ENCODE data around the gene PLK2. TPM values are rescaled to one million over a fixed set of nuclear protein-coding genes. Genes with fewer than 3 reads are reported as not detected.

The PLK2 gene
- total and polyA plus RNA-seq, 2 of the 8 experiments (the other 6 are each of a cell fraction or from before 2014, with no cell fraction given), result 5.8 to 20.6 TPM

GRCh38 chr5:58410441-58410840, 49.4 kb downstream of the PLK2 start:
- Histone ChIP-seq H2AK5ac (ENCODE audit: low read depth, low read length) (no peak overlapping the region), H3K4me3 (ENCODE audit: extremely low read depth in 1 of 4, insufficient read depth in 2 of 4, low read depth in 3 of 4, low read length in 4 of 4) (no peak overlapping the region), H3K9me3 (ENCODE audit: insufficient read depth in 2 of 2, low read depth in 1 of 2, low read length in 1 of 2) (no peaks in the 10 kb centered on the region), H2BK15ac (ENCODE audit: low read length) (no peak overlapping the region), H3K4ac (replicated peaks; ENCODE audit: insufficient read length, low read depth, low read length) (no peak overlapping the region), H3K14ac (ENCODE audit: insufficient read length) (no peak overlapping the region), H4K91ac (replicated peaks; ENCODE audit: insufficient read length, low read length) (no peak overlapping the region), H3K23me2 (ENCODE audit: low read depth, low read length) (no peaks in the 10 kb centered on the region), H4K8ac (ENCODE audit: extremely low read depth, insufficient read depth, low read length) (no peak overlapping the region), H2BK12ac (ENCODE audit: low read depth, low read length) (no peak overlapping the region), H3K18ac (ENCODE audit: extremely low read depth, low read length) (no peak overlapping the region), H3K23ac (ENCODE audit: insufficient read length) (no peak overlapping the region), H3K36me3 (ENCODE audit: control insufficient read depth in 2 of 4, insufficient read depth in 4 of 4, low read length in 3 of 4) (no peaks in the 10 kb centered on the region), H2BK20ac (ENCODE audit: low read length) (no peak overlapping the region), H3K27ac (ENCODE audit: low read depth, low read length) (no peak overlapping the region), H3K27me3 (replicated peaks in 1 of 4; ENCODE audit: control insufficient read depth in 3 of 4, extremely low read depth in 1 of 4, insufficient read depth in 3 of 4, low read length in 3 of 4) (no peaks in the 10 kb centered on the region), H2AFZ (ENCODE audit: low read length) (no peak overlapping the region), H3K79me2 (ENCODE audit: control insufficient read depth in 1 of 2, insufficient read depth in 2 of 2, low read length in 2 of 2) (no peaks in the 10 kb centered on the region), H3K56ac (replicated peaks; ENCODE audit: insufficient read length, low read depth, low read length) (no peak overlapping the region), H3K9ac (replicated peaks in 1 of 4; ENCODE audit: extremely low read depth in 1 of 4, low read depth in 3 of 4, low read length in 3 of 4) (no peak overlapping the region), H3K79me1 (ENCODE audit: low read depth, low read length) (no peaks in the 10 kb centered on the region), H3K4me1 (replicated peaks in 1 of 4; ENCODE audit: control insufficient read depth in 3 of 4, insufficient read depth in 4 of 4, low read length in 3 of 4) (peaks cover 0 to 14% (median 4%) of the 10 kb centered on the region in 4 experiments; a peak in 4 of 7 replicates), H4K20me1 (replicated peaks in 1 of 2; ENCODE audit: control insufficient read depth in 1 of 2, insufficient read depth in 2 of 2, low read length in 2 of 2) (no peaks in the 10 kb centered on the region), H2BK5ac (ENCODE audit: low read depth, low read length) (no peak overlapping the region), H3K4me2 (ENCODE audit: insufficient read depth in 1 of 2, low read depth in 2 of 2, low read length in 2 of 2) (no peak overlapping the region), H4K5ac (ENCODE audit: insufficient read length, low read depth, low read length) (no peak overlapping the region), H2BK120ac (replicated peaks; ENCODE audit: low read depth, low read length) (no peak overlapping the region)
- FAIRE-seq, result no peak
- 87% methylated on average over 2 of the region's 2 CpGs; no CpG with 5 or more reads in 1 of the 2 experiments for WGBS, 2 experiments (ENCODE audit: extremely low coverage in 1 of 2, insufficient coverage in 1 of 2, insufficient read length in 1 of 2, insufficient replicate concordance in 2 of 2, low coverage in 1 of 2, low lambda C conversion rate in 2 of 2, missing lambda C conversion rate in 1 of 2)
- CTCF ChIA-PET (ENCODE audit: partially characterized antibody), result no interaction called here
- no peak for DNase-seq (ENCODE audit: low read depth in 1 of 2, low spot score in 2 of 2)
- POLR2A ChIA-PET (ENCODE audit: partially characterized antibody), result no interaction called here
- TF ChIP-seq ATF3 (IDR thresholded peaks at IDR 0.05; ENCODE audit: insufficient read depth, low read depth, low read length), result no peak
- 0 out of 2 replicates have a peak, but pooled peaks have one; percentile 24 for TF ChIP-seq JUND (IDR thresholded peaks at IDR 0.05; ENCODE audit: low read length)
